ENCODE measurements around the gene EPB41L5. TPM values are rescaled to one million over a fixed set of nuclear protein-coding genes. Genes with fewer than 3 reads are reported as not detected.

EPB41L5 gene
- total and polyA plus RNA-seq, 10 of the 15 experiments (the other 5 are each of a cell fraction or from before 2014, with no cell fraction given): 2.1 to 20.4 (median 8.2) TPM

DNA sequence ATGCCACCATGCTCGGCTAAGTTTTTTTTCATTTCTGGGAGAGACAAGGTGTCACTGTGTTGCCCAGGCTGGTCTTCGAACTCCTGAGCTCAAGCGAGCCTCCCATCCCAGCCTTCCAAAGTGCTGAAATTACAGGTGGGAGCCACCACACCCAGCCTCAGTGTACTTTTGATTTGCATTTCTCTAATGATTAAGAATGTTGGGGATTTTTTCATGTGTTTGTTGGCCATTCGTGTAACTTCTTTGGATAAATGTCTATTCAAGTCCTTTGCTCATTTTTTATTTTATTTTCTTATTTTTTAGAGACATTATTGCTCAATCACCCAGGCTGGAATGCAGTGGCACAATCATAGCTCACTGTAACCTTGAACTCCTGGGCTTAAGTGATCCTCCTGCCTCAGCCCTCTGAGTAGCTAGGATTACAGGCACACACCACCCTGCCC is 137.2 kb downstream of the EPB41L5 start:
- FAIRE-seq (no peak), DNase-seq (ENCODE audit: low read depth, low spot score) (no peak), ATAC-seq (no peak)
- ChIA-PET SMC1A (ENCODE audit: uncharacterized antibody, unreplicated experiment) (interaction anchor here (0.7 kb wide), 1 partner anchor 131 kb away, joined by 3 read pairs; no protein-coding TSS in a partner anchor), CTCF (interaction anchor here (0.8 to 1.1 kb wide), 2 partner anchors 9 to 27 kb away, joined by 3 to 6 read pairs; no protein-coding TSS in a partner anchor), POLR2A (no interaction called here), RAD21 (ENCODE audit: unreplicated experiment) (no interaction called here)
- H2AFZ ChIP-seq (ENCODE audit: control insufficient read depth, low read depth, low read length): no peak overlapping the region
- H3K27ac ChIP-seq (ENCODE audit: control insufficient read depth, insufficient read depth): no peak overlapping the region
- no peaks in the 10 kb centered on the region for H3K4me1 ChIP-seq (ENCODE audit: control insufficient read depth, insufficient read depth, low read length)
- H3K27me3 ChIP-seq (replicated peaks in 1 of 2; ENCODE audit: control insufficient read depth in 2 of 2, insufficient read depth in 2 of 2, low read length in 1 of 2): no peaks in the 10 kb centered on the region
- peaks cover 5% of the 10 kb centered on the region for H3K9me3 ChIP-seq (replicated peaks; ENCODE audit: control insufficient read depth, insufficient read depth, low read length)
- H3K79me2 ChIP-seq (ENCODE audit: control insufficient read depth, insufficient read depth, low read length): no peaks in the 10 kb centered on the region
- in situ Hi-C loops (cut with MboI): no loop called here
- intact Hi-C loops (cut with micrococcal nuclease; ENCODE audit: unreplicated experiment): no loop called here
- H3K4me3 ChIP-seq: no peak overlapping the region
- H3K4me2 ChIP-seq (ENCODE audit: control insufficient read depth, insufficient read depth): no peak overlapping the region
- no peaks in the 10 kb centered on the region for H3K36me3 ChIP-seq (ENCODE audit: control insufficient read depth in 2 of 2, insufficient read depth in 2 of 2, low read length in 1 of 2)
- WGBS (ENCODE audit: insufficient coverage, insufficient replicate concordance, low lambda C conversion rate, missing lambda C conversion rate): 66% methylated on average over 4 of the region's 4 CpGs
- no TSS peak for BruUV-seq (replicated peaks)
- H4K20me1 ChIP-seq (ENCODE audit: control insufficient read depth, insufficient read depth): no peaks in the 10 kb centered on the region
- TF ChIP-seq ZNF24 (IDR thresholded peaks at IDR 0.05) (no peak), REST (IDR thresholded peaks at IDR 0.05; ENCODE audit: low read depth, low read length) (no peak), SMAD5 (IDR thresholded peaks at IDR 0.05; ENCODE audit: low read depth) (no peak), EZH2 (IDR thresholded peaks at IDR 0.05; ENCODE audit: borderline replicate concordance, control insufficient read depth, low read depth, low read length) (no peak), SIX5 (IDR thresholded peaks at IDR 0.05; ENCODE audit: low read depth, low read length, severe bottlenecking) (no peak), EP300 (IDR thresholded peaks at IDR 0.05; ENCODE audit: borderline replicate concordance in 1 of 2, control insufficient read depth in 1 of 2, low read depth in 2 of 2, low read length in 2 of 2) (no peak)
- TF ChIP-seq, protein P1, sequence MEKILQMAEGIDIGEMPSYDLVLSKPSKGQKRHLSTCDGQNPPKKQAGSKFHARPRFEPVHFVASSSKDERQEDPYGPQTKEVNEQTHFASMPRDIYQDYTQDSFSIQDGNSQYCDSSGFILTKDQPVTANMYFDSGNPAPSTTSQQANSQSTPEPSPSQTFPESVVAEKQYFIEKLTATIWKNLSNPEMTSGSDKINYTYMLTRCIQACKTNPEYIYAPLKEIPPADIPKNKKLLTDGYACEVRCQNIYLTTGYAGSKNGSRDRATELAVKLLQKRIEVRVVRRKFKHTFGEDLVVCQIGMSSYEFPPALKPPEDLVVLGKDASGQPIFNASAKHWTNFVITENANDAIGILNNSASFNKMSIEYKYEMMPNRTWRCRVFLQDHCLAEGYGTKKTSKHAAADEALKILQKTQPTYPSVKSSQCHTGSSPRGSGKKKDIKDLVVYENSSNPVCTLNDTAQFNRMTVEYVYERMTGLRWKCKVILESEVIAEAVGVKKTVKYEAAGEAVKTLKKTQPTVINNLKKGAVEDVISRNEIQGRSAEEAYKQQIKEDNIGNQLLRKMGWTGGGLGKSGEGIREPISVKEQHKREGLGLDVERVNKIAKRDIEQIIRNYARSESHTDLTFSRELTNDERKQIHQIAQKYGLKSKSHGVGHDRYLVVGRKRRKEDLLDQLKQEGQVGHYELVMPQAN (conservative IDR thresholded peaks at IDR 0.05): no peak
- TF ChIP-seq, protein P2, sequence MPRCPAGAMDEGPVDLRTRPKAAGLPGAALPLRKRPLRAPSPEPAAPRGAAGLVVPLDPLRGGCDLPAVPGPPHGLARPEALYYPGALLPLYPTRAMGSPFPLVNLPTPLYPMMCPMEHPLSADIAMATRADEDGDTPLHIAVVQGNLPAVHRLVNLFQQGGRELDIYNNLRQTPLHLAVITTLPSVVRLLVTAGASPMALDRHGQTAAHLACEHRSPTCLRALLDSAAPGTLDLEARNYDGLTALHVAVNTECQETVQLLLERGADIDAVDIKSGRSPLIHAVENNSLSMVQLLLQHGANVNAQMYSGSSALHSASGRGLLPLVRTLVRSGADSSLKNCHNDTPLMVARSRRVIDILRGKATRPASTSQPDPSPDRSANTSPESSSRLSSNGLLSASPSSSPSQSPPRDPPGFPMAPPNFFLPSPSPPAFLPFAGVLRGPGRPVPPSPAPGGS (IDR thresholded peaks at IDR 0.05; ENCODE audit: borderline replicate concordance, insufficient read depth, low read depth, low read length, poor library complexity, severe bottlenecking): no peak
- H3K9ac ChIP-seq (ENCODE audit: control insufficient read depth, insufficient read depth, low read length): no peak overlapping the region

All from GM12878 (cell line).